ENCODE results near the gene ADIG.

The ADIG gene

DNA sequence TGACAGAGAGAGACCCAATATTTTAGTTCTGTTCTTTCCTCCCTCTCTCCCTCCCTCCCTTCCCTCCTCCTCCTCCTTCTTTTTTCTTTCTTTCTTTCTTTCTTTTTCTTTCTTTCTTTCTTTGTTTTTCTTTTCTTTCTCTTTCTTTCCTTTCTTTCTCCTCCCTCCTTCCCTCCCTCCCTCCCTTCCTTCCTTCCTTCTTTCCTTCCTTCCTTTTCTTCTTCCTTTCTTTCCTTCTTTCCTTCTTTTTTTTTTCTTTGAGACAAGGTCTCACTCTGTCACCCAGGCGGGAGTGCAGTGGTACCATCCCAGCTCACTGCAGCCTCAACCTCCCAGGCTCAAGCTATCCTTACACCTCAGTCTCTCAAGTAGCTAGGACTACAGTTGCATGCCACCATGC, 49.0 kb downstream of the ADIG start:
- H3K27ac ChIP-seq, result no peak overlapping the region

DNA sequence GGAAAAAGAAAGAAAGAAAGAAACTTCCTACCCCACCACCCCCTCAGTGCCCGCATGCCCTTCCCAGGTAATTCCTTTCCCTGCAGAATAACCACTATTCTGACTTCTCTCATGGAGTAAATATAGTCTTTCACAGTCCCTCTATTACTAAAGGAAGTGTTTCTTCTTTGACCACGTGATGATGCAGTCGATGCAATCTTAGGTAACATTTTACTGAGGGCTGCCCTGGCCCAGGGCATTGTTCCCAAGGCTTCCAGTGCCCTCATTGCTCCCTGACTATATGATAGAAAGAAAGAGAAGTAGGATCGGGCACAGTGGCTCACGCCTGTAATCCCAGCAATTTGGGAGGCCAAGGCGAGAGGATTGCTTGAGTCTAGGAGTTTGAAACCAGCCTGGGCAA, 49.7 kb downstream of the ADIG start:
- TF ChIP-seq, protein P1, sequence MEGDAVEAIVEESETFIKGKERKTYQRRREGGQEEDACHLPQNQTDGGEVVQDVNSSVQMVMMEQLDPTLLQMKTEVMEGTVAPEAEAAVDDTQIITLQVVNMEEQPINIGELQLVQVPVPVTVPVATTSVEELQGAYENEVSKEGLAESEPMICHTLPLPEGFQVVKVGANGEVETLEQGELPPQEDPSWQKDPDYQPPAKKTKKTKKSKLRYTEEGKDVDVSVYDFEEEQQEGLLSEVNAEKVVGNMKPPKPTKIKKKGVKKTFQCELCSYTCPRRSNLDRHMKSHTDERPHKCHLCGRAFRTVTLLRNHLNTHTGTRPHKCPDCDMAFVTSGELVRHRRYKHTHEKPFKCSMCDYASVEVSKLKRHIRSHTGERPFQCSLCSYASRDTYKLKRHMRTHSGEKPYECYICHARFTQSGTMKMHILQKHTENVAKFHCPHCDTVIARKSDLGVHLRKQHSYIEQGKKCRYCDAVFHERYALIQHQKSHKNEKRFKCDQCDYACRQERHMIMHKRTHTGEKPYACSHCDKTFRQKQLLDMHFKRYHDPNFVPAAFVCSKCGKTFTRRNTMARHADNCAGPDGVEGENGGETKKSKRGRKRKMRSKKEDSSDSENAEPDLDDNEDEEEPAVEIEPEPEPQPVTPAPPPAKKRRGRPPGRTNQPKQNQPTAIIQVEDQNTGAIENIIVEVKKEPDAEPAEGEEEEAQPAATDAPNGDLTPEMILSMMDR (conservative IDR thresholded peaks at IDR 0.05), result no peak
- H3K27ac ChIP-seq, result no peak overlapping the region

More for the DNA sequence above, 49.0 kb downstream of the ADIG start:
- TF ChIP-seq, protein P1 (conservative IDR thresholded peaks at IDR 0.05), result no peak

DNA sequence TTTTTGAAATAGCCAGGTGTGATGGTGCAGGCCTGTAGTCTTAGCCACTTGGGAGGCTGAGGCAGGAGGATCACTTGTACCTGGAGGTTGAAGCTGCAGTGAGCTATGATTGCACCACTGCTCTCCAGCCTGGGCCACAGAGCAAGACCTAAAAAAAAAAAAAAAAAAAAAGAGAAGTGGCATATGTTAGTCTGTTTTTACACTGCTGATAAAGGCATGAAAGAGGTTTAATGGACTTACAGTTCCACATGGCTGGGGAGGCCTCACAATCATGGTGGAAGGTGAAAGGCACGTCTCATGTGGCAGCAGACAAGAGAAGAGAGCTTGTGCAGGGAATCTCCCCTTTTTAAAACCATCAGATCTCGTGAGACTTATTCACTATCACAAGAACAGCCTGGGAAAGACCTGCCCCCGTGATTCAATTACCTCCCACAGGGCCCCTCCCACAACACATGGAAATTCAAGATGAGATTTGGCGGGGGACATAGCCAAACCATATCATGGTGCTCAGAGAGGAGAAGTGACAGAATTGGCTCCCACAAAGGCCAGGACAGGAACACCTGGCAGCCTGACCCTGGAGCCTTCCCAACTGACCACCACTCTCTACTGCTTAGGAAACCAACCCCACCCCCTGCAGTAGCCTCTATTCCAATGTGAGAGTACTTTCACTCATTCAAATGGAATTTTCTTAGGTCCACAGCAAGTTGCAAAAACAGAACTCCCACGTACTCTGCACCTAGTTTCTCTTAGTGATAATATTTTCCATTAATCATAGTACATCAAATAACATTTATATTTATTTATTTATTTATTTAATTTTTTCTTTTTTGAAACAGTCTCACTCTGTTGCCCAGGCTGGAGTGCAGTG, 50.4 kb downstream of the ADIG start:
- TF ChIP-seq, protein P1 (conservative IDR thresholded peaks at IDR 0.05), result no peak
- H3K27ac ChIP-seq, result no peak overlapping the region

DNA sequence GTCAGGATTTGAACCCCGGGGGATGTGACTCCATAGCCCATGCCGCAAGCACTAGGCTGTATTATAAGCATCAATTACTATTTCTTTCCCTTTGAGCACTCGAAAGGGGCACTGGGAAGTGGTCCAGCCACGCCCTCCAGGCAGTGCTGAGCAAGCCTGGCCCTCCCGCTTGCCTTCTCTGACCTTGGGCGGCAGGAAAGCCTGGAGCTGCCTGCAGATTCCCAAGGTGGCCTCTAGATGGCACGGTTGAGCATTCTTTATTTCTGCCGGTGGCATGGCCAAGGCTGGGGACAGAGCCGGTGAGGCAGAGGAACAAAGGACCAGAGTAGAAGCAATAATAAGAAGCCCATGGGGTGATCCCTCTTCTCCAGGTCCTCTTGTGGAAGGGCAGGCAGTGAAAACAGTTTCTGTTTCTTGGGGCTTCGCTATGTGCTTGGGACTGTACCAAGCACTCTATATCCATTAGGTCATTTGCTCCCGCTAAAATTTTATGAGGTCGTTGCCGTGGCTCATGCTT, 52.6 kb downstream of the ADIG start:
- H3K27ac ChIP-seq, result no peak overlapping the region
- TF ChIP-seq, protein P1 (conservative IDR thresholded peaks at IDR 0.05), result peak; percentile 96

DNA sequence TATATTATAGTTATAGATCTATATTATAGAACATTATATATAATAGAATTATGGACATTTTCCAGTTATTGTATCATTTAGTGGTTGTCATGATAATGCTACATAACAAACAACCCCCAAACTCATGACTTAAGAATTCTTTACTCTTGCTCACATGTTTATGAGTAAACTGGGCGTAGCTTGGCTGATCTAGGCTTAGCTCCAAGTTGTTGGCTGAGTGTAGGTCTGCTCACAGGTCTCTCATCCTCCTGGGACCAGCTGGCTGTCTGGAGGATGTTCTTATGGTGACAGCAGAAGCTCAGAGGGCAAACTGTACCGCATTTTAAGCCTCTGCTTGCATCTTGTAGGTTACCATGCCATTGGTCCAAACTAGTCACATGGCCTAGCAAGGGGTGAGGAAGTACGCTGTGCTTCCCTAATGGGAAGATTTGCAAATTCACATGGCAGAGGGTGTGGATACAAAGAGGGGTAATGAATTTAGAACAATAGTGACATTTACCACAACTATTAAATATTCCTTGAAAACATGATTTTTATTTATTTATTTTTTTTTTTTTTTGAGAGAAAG, 54.8 kb downstream of the ADIG start:
- TF ChIP-seq, protein P1 (conservative IDR thresholded peaks at IDR 0.05), result no peak

More for the DNA sequence above, 54.8 kb downstream of the ADIG start:
- no peak overlapping the region for H3K27ac ChIP-seq

Measured in VCaP (cell line).